GM13977 (cell line): ENCODE measurements around the gene ERC1.

Source experiments
- DNase-seq: peaks from one replicate; pipeline ENCODE4 v3.0.0; 2012; ENCODE audit warnings: low spot score
- in situ Hi-C: fragments of 300-500 bp; cut with MboI; formaldehyde crosslinking; loops from one replicate; pipeline ENCODE4 v1.12.0; 2022; ENCODE audit warnings: low sequenced_read_pairs, low pct_unique_long_range_greater_than_20kb, mixed read lengths, inconsistent platforms; ENCODE audit not compliant: unreplicated experiment
- TF ChIP-seq, protein P1 (sequence below): IDR thresholded peaks from 2 replicates; pipeline ENCODE4 v1.5.1; 2012; ENCODE audit warnings: mild to moderate bottlenecking, control low read depth; ENCODE audit not compliant: insufficient read depth; ENCODE audit errors: extremely low read depth, missing control alignments

Gene ERC1

DNA sequence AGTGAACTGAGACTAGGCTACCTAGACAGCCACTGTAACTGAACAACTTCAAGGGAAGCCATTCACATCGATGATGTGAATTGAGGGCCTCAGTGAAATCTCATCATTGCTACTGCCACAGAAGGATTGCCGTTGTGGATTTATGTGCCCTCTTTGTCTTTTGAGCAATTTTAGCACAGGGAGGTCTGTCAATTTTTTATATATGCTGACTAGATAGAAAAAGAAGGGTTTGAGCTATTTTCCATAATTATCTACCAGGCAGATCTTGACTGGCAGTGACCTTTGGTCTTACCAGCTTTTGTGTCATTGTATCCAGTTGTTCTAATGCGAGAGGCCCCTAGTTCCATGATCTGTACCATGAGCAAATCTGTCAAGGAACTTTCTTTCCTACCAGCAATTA lies 179.4 kb downstream of the ERC1 start:
- TF ChIP-seq, protein P1, sequence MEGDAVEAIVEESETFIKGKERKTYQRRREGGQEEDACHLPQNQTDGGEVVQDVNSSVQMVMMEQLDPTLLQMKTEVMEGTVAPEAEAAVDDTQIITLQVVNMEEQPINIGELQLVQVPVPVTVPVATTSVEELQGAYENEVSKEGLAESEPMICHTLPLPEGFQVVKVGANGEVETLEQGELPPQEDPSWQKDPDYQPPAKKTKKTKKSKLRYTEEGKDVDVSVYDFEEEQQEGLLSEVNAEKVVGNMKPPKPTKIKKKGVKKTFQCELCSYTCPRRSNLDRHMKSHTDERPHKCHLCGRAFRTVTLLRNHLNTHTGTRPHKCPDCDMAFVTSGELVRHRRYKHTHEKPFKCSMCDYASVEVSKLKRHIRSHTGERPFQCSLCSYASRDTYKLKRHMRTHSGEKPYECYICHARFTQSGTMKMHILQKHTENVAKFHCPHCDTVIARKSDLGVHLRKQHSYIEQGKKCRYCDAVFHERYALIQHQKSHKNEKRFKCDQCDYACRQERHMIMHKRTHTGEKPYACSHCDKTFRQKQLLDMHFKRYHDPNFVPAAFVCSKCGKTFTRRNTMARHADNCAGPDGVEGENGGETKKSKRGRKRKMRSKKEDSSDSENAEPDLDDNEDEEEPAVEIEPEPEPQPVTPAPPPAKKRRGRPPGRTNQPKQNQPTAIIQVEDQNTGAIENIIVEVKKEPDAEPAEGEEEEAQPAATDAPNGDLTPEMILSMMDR: no peak
- in situ Hi-C loops: no loop called here
- no peak for DNase-seq

DNA sequence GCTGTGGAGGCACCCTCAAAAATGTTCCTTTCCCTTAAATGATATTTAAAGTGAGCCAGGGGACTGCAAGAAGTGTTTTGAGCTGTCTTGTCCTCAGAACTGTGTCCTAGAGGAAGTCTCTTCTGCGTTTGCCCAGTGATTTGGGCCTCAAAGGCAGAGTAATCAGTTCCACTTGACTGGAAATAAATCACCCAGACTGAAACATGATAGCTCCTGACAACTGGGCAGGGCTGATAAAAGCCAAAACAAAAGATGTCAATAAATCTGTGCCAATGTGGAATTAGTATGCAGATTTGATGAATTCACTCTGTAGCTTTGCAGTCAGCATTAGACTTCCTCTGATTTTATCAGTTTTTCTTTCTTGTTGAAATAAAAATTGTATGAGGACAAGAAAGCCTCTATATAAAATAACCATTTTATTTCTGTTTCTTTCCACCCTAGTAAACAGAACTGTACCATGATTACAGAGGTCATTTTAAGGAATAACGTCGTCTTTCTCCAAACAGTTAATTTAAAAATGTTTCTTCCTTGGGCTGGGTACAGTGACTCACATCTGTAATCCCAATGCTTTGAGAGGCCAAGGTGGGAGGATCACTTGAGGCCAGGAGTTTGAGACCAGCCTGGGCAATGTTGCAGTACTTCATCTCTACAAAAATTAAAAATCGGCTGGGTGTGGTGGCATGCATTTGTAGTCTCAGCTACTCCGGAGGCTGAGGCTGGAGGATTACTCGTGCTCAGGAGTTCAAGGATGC lies 180.8 kb downstream of the ERC1 start:
- in situ Hi-C loops: no loop called here
- DNase-seq: no peak
- TF ChIP-seq, protein P1: no peak

DNA sequence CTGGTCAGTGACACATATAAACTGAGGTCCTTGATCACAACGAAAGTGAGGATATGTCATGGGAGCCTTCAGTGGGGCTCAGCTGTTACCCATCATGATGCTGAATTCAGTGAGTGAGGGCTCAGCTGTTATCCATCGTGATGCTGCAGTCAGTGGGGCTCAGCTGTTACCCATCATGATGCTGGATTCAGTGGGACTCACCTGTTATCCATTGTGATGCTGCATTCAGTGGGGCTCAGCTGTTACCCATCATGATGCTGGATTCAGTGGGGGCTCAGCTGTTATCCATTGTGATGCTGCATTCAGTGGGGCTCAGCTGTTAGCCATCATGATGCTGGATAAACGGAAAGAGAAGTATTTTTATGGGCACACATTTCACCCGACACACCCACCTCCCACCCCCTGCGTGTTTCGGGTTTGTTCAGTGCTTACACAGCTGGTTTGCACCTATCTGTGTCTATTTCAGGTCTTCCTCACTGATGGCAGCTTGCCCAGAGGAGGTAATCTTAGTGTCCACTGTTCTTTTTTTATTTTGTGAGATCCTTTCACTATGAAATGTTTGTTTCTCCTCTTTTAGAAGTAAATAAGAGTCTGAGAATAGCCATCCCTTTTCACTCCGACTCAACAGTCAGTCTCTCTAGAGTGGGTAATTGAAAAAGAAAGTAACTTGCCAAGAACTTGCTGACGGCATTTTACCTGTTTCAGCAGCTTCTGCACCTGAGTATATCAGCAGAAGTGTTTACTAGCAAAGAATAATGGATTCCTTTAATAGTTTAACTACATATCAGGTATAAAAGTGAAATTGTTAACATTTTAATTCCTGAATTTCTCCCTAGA lies 183.0 kb downstream of the ERC1 start:
- TF ChIP-seq, protein P1: no peak
- no peak for DNase-seq
- in situ Hi-C loops: no loop called here

DNA sequence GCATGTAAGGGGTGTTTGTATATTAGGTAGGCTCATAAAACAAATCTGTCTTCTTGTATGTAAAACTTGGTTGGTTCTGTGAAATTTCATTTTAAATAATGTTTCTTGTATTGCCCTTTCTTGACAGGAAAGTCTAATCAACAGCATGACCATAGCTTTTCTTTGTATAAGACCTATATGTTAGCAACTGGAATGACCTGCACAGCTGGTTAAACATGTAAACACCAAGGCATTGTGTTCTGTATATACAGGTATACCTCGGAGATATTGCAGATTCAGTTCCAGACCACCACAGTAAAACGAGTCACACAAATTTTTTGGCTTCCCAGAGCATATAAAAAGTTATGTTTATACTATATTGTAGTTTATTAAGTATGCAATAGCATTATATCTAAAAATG lies 183.6 kb downstream of the ERC1 start:
- in situ Hi-C loops: no loop called here
- TF ChIP-seq, protein P1: no peak
- no peak for DNase-seq

DNA sequence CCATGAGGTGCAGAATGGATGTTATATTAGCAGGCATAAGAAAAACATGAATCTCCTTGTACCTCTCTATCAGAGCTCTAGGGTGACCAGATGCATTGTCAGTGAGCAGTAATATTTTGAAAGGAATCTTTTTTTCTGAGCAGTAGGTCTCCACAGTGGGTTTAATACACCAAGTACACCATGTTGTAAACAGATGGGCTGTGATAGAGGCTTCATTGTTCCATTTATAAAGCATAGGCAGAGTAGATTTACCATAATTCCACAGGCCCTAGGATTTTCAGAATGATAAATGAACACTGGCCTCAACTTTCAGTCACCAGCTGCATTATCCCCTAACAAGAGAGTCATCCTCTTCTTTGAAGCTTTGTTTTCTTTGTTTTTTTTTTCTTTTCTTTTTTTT lies 185.2 kb downstream of the ERC1 start:
- TF ChIP-seq, protein P1: no peak
- no peak for DNase-seq
- in situ Hi-C loops: no loop called here

DNA sequence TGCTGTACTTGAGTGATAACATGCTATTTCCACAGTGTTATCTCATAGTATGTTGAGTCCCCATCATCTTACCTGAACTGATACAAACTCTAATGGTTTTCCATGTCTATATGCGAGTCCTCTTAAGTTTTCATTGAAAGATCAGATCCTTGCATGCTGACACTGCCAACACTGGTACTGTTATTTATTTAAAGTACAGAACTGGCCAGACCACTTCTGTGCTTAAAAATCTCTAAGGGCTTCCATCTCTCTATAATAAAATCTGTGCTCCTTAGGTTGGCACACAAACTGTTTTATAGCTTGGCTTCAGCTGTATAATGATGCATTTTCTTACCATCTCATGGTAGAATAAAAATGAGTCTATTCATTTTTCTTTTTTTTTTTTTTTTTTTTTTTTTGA lies 188.1 kb downstream of the ERC1 start:
- TF ChIP-seq, protein P1: no peak
- no peak for DNase-seq
- in situ Hi-C loops: no loop called here
